ENCODE results near the gene GEN1.

Gene GEN1, protein sequence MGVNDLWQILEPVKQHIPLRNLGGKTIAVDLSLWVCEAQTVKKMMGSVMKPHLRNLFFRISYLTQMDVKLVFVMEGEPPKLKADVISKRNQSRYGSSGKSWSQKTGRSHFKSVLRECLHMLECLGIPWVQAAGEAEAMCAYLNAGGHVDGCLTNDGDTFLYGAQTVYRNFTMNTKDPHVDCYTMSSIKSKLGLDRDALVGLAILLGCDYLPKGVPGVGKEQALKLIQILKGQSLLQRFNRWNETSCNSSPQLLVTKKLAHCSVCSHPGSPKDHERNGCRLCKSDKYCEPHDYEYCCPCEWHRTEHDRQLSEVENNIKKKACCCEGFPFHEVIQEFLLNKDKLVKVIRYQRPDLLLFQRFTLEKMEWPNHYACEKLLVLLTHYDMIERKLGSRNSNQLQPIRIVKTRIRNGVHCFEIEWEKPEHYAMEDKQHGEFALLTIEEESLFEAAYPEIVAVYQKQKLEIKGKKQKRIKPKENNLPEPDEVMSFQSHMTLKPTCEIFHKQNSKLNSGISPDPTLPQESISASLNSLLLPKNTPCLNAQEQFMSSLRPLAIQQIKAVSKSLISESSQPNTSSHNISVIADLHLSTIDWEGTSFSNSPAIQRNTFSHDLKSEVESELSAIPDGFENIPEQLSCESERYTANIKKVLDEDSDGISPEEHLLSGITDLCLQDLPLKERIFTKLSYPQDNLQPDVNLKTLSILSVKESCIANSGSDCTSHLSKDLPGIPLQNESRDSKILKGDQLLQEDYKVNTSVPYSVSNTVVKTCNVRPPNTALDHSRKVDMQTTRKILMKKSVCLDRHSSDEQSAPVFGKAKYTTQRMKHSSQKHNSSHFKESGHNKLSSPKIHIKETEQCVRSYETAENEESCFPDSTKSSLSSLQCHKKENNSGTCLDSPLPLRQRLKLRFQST

DNA sequence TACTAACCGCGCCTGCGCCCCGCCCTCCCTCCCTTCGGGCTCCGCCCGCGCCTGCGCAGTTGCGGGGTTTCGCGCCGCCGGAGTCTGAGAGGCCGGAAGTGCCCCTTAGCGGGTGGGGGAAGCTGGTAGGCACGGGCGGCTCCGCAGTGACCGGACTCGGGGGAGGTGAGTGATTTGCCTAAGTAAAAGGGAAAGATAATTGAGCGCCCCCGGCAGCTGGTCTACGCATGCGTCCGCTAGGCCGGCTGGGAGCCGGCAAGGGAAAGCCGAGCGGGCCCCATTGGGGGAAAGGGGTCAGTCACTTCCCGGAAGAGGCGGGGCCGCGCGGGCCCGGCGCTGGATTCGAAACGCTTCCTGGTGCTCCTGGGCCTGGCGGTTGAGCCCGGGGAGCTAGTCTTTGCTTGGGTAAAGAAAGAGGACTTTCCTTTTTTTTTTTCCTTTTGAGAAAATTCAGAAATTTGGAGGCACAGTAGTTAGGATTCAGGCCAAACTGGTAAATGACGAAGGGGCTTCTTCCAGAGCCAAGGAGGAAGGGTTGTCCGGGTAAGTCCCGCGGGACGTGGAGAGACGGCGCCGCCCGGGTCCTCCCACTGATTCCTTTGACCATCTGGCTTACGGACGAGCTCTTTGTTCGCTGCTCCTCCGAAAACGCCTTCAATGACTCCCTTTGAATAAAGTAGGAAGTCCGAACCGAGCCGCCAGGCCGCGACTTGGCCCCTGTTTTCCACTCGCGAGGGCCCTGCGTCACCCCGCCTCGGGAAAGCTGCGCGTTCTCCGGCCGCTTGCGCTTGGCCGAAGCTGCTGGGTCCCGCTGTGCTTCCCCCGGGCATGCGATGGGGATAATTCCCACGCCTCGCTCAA lies at the start of gene GEN1, which contains the start of gene SMC6:
TSS of gene GEN1 (plus strand) at position 336 of the 861 bp plus-strand sequence. CDS start 5,806 bp downstream, outside the sequence.
TSS of gene SMC6 (minus strand) at position 8 of the 861 bp plus-strand sequence. CDS start 7,864 bp downstream, outside the sequence.
- DNase-seq (ENCODE audit: low spot score) = peak; percentile 86

DNA sequence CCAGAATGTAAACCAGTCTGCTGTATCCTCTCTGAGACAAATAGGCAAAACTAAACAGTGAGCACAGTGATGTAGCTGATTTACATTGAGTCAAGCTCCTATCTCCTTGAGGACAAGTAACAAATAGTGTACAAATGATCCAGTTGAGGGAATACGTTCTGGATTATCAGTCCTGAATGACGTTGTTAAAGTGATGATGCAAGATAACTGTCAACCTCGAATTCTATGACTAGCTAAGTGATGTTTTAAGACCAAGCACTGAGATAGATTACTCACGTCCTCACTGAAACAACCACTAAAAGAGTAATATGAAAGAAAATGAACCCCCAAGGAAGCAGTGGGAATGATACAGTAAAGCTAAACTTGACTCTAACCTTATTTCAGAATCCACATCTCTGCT lies 47.1 kb upstream of the GEN1 start:
- DNase-seq (ENCODE audit: low spot score) = no peak

DNA sequence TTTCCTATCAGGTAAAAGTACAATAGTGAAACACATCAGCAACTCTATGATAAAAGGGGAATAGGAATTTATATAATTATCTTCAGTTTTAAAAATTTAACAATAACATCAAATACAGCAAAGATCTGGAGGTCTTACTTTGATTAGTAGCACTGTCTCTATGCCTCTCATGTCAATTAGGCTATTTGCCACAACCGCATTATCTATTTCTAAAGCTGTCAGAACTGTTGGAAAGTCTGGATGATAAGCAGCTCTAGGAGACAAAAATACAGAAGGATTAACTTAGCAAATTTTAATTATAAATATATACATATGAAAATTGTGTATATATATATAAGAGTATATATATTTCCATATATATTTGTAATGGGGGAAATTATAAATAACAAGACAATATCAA lies 45.4 kb upstream of the GEN1 start:
- DNase-seq (ENCODE audit: low spot score) = no peak

DNA sequence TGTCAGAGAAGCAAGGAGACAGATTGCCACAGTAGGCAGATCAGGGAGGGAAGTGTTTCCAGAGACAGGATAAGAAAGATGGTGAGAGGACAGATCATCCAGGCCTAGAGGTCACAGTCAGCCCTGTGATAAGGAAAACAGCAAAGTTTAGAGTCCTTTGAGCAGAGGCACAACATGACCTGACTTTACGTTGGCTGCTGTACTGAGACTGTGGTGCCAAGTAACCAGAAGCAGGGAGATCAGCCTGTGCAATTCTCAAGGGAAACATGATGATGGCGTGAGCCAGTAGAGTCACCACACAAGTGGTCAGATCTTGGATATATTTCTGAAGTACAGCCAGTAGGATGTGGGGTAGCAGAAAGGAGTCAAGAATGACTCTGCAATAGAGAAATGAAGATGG lies 44.0 kb upstream of the GEN1 start:
- DNase-seq (ENCODE audit: low spot score) = no peak

DNA sequence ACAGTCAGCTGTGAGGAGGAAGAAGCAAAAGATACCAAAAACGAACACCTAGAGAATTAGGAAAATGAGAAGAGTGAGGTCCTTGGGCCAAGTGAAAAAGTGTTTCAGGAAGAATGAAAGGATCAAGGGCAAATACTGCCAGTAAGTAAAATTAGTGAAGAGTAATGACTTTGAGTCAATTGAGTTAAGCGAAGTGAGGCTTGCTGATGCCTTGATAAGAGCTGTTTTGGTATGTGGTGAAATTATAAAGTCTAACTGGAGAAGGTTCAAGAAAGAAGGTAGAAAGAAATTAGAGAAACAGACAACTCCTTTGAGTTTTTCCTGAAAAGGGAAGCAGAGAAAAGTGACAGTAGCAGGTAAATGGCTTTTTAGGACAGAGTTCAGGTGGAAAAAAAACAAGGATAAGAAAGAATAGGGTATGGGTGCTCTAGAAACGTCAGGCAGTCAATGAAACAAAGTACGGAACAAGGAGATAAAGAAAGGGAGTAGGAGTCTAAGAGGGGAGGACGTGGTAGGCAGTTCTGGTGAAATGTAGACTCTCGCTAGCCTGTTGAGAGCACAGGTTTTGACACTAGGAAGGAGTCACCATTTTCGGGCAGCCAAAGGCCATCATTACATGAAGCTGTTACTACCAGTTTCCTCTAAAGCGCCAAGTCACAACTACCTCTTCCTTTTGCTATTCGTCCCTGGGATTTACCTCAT lies 43.2 kb upstream of the GEN1 start:
- DNase-seq (ENCODE audit: low spot score) = no peak

DNA sequence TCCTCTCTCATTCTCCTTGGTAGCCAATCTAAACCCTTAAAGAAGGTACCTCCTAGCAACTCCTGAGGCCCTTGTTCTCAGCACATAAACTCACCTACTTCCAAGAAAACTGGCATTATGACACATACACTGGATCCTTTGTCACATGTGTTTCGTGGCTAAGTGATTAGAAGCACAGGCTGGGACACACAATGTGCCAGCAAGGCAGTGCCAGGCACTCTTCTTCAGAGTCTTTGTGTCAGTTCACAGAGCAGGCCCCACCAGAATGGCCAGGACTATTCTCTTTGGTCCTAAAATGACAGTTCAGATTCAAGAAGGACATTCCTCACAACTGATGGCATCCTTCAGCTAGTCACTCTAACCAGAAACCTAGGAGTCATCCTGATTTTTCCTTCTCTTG lies 40.6 kb upstream of the GEN1 start:
- DNase-seq (ENCODE audit: low spot score) = peak; percentile 62

DNA sequence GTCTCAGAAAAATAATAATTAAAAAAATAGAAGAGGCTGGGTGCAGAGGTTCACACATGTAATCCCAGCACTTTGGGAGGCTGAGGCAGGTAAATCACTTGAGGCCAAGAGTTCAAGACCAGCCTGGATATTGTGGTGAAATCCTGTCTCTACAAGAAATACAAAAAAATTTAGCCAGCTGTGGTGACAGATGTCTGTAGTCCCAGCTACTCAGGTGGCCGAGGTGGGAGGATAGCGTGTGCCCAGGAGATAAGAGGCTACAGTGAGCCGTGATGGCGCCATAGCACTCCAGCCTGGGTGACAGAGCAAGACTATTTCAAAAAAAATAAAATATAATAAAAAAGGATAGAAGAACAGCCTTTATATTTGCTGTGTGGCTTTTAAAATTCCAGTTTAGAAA lies 36.3 kb upstream of the GEN1 start:
- no peak for DNase-seq (ENCODE audit: low spot score)

DNA sequence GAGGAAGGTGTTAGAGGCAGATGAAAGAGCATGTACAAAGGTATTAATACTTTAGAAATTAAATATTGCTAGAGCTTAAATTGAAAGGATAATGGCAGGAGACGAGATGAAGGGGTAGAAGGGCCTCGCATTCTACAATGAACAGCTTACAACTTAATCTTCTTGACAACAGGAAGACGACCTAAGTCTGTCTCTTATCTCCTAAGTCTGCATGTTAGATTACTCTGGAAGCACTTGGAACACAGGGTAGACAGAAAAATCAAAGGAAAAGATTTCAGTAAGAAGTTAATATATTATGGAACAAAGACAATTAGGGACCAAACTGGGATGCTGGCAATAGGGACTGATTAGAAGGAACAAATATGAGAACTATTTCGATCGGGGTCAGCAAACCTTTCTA lies 35.2 kb upstream of the GEN1 start:
- no peak for DNase-seq (ENCODE audit: low spot score)

DNA sequence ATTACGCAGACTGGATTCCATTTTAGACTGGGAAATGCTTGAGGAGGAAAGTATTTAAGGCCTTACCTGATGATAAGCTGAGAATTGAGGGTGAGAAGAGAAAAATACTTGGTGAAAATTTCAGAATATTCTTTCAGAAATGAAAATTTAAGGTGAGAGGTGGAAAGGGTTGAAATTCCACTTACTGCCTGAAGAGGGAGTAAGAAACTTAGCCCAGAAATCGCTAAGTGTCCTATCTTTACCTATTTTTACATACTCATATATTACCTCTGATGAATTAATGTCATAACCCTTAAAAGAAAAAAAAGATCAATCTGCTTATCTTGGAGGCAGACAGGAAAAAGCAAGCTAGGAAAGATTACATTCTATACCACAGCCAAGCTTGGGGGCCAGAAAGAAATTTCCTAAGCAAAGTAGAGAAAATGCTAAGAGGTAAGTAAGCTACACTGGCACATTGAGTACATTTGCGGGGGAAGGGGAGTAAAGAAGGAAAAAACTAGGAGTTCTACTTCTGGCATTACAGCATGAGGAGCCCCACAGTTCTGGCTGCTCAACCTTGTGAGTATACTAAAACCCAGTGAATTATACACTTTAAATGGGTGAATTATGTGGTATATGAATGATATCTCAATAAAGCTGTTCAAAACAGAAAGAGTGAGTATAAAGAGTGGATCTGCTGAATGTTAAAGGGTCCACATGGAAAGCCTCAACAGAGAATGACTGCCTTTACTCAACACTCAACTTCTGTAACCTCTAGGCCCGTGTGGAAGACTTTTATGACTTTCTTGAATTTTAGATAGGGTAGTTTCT lies 34.2 kb upstream of the GEN1 start:
- no peak for DNase-seq (ENCODE audit: low spot score)

DNA sequence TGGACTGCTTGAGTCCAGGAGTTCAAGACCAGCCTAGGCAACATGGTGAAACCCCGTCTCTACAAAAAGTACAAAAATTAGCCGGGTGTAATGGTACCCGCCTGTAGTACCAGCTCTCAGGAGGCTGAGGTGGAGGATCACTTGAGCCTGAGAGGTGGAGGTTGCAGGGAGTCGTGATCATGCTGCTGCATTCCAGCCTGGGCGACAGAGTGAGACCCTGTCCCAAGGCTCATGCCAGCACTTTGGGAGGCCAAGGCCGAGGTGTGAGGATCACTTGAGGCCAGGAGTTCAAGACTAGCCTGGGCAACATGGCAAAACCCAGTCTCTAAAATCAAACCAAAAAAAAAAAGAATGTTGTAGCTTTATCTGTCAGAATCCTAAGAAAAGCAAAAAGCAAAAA lies 25.7 kb upstream of the GEN1 start:
- DNase-seq (ENCODE audit: low spot score) = no peak

DNA sequence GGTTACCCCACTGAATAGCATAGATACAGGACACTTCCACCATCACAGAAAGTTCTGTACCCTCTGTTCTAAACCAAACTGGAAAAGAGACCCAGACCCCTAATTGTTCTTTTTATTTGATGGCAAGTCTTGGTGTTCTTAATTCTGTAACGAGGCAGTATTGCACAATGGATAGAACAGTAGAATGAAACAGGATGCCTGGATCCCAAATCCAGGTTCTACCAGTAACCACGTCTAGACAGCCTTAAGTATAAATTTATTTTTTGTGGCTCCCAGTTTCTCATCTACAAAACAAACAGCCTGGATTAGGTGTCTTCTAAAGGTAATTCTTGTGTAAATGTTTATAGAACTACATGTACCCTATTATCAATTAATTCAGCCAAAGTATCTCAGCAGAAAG lies 24.1 kb upstream of the GEN1 start:
- no peak for DNase-seq (ENCODE audit: low spot score)

DNA sequence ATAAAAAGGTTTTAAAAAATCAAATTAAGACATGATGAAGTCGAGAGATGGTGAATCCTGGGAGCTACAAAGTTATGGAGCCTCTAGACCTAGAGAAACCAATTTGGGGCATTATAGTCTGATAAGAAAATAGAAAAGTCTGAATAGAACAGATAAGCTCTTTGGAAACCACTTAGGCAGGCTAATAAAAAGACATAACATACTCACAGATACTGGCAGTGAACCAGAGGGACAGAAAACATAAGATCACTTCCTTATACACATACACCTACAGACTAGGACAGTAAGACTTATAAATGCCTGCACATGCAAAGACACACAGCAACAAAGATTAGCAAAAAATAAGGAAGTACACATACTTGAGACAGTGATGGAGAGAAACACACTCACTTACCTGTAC lies 20.3 kb upstream of the GEN1 start:
- DNase-seq (ENCODE audit: low spot score) = no peak

DNA sequence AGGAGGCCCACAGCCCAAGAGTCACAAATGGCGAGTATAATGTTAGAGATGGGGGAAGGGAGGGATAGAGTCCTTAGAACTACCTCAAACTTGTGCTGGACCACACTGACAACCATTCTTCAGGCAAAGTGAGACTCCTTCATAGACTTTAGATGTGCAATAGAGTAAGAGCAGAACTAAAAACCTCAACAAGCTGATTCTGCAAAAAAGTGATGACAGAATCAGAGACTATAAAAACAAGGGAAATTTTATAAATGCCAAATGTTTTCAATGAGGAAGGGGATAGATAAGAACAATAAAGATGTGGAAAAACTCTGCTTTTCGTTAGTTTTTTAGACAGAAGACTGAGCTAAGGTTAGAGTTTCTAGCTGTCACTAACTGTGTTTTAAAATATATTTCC lies 18.1 kb upstream of the GEN1 start:
- no peak for DNase-seq (ENCODE audit: low spot score)

DNA sequence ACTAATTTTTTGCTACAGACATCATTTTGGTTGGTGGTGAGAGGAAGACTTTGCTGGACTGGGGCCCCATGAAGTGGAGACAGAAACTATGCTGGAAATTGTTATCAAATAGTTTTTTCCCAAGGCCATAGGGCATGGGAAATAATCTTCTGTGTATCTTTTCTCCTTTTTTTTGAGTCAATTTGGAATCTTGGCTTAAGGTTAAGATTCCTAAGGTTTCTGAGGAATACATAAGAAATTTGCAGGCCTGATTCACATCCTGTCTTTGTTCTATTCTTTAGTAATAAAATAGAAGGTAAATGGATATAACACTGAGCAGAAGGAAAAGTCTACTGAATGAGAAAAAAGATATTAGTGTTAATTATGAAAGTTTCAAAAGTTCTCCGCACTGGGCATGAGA lies 16.9 kb upstream of the GEN1 start:
- no peak for DNase-seq (ENCODE audit: low spot score)

DNA sequence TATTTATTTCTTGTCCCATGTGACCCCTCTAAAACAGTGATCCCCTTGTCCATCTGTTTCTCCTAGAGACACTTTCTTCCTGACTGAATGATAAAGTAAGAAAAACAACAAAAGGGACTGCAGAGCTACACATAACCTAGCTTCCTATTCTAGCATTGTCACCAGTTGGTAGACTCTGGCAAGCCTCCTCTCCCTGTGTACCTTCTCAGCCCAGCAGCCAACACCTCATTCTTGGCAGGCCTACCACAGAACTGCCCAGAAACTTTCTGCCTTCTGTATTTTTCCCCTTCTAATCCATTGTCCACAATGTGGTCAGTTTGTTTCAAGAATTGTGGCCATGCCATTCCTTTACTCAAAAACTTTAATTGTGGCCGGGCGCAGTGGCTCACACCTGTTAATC lies 13.7 kb upstream of the GEN1 start:
- DNase-seq (ENCODE audit: low spot score) = no peak

DNA sequence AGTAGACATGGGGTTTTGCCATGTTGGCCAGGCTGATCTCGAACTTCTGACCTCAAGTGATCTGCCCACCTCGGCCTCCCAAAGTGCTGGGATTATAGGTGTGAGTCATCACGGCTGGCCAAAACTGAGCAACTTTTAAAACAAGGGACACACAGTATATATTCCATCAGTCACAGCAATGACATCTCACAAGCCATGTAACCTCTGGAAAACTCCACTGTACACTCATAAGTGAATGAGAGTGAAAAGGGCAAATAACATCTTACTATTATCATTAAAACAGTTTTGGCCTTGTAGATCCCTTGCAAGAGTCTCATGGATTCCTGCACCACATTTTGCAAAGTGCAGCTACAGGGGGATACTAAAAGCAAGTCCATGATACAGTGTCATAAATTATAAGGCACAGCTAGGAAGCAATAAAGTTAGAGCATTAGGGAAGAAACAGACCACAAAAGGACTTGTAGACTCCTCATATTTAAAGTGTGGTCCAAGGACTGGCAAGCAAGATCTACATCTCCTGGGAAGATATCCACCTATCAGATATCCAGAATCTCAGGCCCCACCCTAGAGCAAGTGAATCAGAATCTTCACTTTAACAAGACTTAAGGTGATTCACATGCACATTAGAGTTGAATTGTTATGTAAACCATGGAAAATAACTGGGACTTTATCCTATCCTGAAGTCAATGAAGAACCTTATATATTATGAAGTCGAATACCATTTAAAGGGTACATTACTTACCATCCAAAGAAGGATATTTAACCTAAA lies 6.1 kb upstream of the GEN1 start:
- DNase-seq (ENCODE audit: low spot score) = no peak

DNA sequence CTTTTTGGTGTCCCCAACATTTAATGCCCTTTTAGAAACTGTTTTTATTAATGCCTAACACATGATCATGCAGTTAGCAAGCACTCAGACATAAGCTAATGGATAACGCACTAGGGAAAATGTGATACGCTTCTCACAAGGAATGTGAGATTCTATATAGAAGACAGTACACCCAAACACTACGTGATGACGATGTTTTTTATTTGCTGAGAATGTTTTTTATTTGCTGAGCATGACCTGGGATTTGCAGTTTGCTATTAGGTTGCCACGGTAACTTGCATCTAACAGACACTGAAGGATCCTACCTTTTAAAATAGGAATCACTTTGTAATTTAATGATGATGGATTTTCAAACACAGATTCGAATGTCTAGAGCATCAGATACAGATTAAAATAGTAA lies 5.2 kb upstream of the GEN1 start:
- DNase-seq (ENCODE audit: low spot score) = no peak

DNA sequence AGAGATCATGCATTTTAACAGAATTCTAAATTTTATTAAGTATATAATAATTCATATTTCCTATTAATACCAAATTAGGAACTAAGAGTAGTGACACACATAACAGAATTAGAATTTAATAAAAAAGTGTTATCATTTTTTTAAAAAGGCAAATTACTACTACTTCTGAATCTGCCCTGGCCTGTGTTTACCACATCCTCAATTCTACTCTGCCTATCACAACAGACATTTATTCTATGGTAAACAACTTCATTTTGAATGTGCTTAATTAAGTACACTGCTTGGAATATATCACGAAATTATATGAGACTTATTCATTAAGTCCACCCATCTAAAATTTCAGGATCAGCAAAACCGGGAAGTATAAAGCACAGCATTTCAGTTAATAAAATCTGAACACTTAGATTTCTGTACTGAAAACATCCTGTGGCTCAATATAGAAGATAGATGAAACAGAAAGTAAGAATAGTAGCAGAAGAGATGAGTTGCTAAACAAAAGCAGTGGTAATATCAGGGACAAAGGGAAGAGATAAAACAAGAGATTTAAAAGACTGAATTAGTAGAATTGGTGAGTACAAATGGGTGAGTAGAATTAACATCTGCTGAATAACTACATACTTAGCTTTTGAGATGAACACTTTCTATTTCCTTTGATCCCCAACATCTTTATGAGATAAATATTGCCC lies 4.0 kb upstream of the GEN1 start:
- no peak for DNase-seq (ENCODE audit: low spot score)

DNA sequence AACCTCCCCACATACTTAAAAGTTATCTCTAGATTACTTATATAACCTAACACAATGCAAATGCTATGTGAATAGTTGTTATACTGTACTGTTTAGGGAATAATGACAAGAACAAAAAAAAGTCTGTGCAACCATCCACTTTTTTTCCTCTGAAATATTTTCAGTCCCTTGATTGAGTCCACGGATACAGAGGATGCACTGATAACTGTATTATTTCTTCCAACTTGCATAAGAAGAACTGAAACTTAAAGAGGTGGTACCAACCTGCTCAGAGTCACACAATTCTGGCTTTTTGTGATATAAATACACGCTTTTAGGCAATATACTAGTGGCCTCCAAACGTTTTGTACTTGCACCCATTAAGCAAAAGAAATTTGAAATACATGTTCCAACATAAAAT lies 1.7 kb upstream of the GEN1 start:
- DNase-seq (ENCODE audit: low spot score) = no peak
